Ectodermal cell (in vitro differentiated cells): ENCODE results near the gene ADAMTS3.

Source experiments
- H3K27ac ChIP-seq: 2 replicates; pipeline ENCODE4 v1.7.0; 2013; ENCODE audit warnings: mild to moderate bottlenecking, low read depth, low read length; ENCODE audit not compliant: insufficient read depth, poor library complexity, severe bottlenecking
- H3K27me3 ChIP-seq: 2 replicates; pipeline ENCODE4 v1.7.0; 2013; ENCODE audit warnings: mild to moderate bottlenecking, low read length; ENCODE audit not compliant: insufficient read depth, control insufficient read depth, poor library complexity, severe bottlenecking
- H3K36me3 ChIP-seq: one replicate; pipeline ENCODE4 v1.7.0; 2013; ENCODE audit warnings: low read length; ENCODE audit not compliant: control insufficient read depth, insufficient read depth
- H3K4me1 ChIP-seq: one replicate; pipeline ENCODE4 v1.7.0; 2013; ENCODE audit warnings: low read length; ENCODE audit not compliant: control insufficient read depth, insufficient read depth
- H3K4me3 ChIP-seq: 2 replicates; pipeline ENCODE4 v1.7.0; 2013; ENCODE audit warnings: low read depth, low read length, control low read depth; ENCODE audit not compliant: insufficient read depth
- H3K9me3 ChIP-seq: 2 replicates; pipeline ENCODE4 v1.7.0; 2013; ENCODE audit warnings: mild to moderate bottlenecking, low read length, moderate library complexity; ENCODE audit not compliant: control insufficient read depth
- WGBS, 2 experiments: methylation state at CpG; one replicate each; pipeline ENCODE4 v1.1.7; 2013; ENCODE audit warnings: missing lambda C conversion rate in 2 of 2; 5-methylcytosine and 5-hydroxymethylcytosine counted together

ADAMTS3 gene

GRCh38 chr4:72286185-72286584 lies 282.8 kb downstream of the ADAMTS3 start:
- WGBS, 2 experiments = 93 to 100% methylated on average over 1 of the region's 1 CpG
- Histone ChIP-seq H3K4me1 (no peaks in the 10 kb centered on the region), H3K36me3 (no peaks in the 10 kb centered on the region), H3K4me3 (no peak overlapping the region), H3K9me3 (no peaks in the 10 kb centered on the region), H3K27ac (no peak overlapping the region), H3K27me3 (no peaks in the 10 kb centered on the region)

- Histone ChIP-seq H3K27ac (no peak overlapping the region), H3K36me3 (no peaks in the 10 kb centered on the region), H3K4me1 (no peaks in the 10 kb centered on the region), H3K27me3 (no peaks in the 10 kb centered on the region), H3K9me3 (no peaks in the 10 kb centered on the region), H3K4me3 (no peak overlapping the region)
- WGBS, 2 experiments = 95 to 99% methylated on average over 3 of the region's 3 CpGs
Observed at GRCh38 chr4:72283357-72283756, 285.7 kb downstream of the ADAMTS3 start.

DNA sequence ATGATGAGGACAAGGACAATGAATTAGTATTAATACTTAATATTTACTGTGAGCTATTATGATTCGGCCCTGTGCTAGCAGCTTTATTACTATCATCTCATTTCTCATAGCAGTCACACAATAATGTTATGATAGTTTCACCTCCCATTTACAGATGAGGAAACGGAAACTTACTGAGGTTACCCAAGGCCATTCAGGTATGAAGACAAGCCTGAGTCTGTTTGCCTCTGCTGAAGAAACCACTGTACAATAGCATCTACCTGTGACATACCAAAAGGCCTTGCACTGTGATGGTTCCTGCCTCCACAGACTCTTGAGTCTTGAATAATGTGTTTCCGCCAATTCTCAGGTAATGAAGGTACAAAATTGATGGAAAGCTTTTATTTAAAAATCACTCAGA lies 288.8 kb downstream of the ADAMTS3 start:
- H3K4me3 ChIP-seq = no peak overlapping the region
- H3K27ac ChIP-seq = no peak overlapping the region
- no peaks in the 10 kb centered on the region for H3K27me3 ChIP-seq
- H3K4me1 ChIP-seq = no peaks in the 10 kb centered on the region
- H3K36me3 ChIP-seq = no peaks in the 10 kb centered on the region
- no peaks in the 10 kb centered on the region for H3K9me3 ChIP-seq
- 89 to 94% methylated on average over 2 to 3 of the region's 3 CpGs for WGBS, 2 experiments

DNA sequence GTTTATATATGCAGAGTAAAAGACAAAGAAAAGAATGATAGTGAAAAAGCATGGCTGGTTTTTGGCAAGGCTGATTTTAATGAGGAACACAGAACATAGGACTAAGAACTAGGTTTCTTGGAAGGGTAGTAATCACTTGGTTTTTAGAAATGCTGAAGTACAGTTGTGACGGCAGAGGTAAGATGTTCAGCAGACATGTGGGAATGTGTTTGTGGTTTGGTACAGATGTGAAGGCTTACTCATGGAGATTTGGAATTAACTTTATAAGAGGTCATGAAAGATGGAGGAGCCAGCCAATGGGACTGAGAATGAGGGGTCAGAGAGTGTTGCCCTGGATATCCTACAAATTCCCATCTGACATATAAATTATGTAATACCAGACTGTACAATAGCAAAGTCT lies 293.6 kb downstream of the ADAMTS3 start:
- Histone ChIP-seq H3K9me3 (no peaks in the 10 kb centered on the region), H3K27ac (no peak overlapping the region), H3K4me3 (no peak overlapping the region), H3K36me3 (no peaks in the 10 kb centered on the region), H3K27me3 (no peaks in the 10 kb centered on the region), H3K4me1 (no peaks in the 10 kb centered on the region)
- 91 to 100% methylated on average over 1 of the region's 1 CpG for WGBS, 2 experiments

DNA sequence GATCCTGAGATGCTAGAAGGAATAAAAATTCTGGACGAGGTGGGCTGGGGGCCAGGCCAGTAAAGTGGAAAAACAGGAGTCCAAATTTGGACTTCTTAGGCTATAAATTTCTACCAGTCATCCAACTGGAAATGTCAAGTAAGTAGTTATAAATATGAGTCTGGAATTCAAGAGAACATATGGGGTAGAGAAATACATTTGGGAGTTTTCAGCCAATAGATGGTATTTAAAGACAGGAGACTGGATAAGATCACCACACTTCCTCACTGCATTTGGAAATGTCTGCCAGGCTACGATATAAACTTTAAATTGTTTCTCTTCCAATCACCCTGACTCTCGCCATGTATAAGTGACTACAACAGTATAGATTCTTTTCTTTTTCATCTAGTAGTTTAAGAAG lies 294.8 kb downstream of the ADAMTS3 start:
- no peak overlapping the region for H3K27ac ChIP-seq
- H3K4me3 ChIP-seq = no peak overlapping the region
- no peaks in the 10 kb centered on the region for H3K36me3 ChIP-seq
- H3K9me3 ChIP-seq = no peaks in the 10 kb centered on the region
- WGBS, 2 experiments = 83 to 99% methylated on average over 2 to 3 of the region's 3 CpGs
- no peaks in the 10 kb centered on the region for H3K27me3 ChIP-seq
- H3K4me1 ChIP-seq = no peaks in the 10 kb centered on the region

DNA sequence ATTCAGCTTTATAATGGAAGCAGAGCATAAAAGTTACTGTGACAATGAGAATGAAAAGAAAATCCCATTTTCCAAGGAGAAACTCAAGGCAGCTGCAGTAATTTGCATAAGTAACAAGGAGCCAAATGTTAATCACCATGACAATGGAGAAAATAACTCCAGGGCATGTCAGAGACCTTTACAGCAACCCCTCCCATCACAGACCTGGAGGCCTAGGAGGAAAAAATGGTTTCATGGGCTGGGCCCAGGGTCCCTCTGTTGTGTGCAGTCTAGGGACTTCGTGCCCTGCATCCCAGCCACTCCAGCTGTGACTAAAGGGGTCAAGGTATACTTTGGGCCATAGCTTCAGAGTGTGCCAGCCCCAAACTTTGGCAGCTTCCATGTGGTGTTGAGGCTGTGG lies 313.8 kb downstream of the ADAMTS3 start:
- Histone ChIP-seq H3K4me1 (no peaks in the 10 kb centered on the region), H3K36me3 (no peaks in the 10 kb centered on the region), H3K27me3 (no peaks in the 10 kb centered on the region), H3K27ac (no peak overlapping the region), H3K9me3 (no peaks in the 10 kb centered on the region), H3K4me3 (no peak overlapping the region)
- WGBS, 2 experiments = 86 to 96% methylated on average over 1 of the region's 1 CpG

DNA sequence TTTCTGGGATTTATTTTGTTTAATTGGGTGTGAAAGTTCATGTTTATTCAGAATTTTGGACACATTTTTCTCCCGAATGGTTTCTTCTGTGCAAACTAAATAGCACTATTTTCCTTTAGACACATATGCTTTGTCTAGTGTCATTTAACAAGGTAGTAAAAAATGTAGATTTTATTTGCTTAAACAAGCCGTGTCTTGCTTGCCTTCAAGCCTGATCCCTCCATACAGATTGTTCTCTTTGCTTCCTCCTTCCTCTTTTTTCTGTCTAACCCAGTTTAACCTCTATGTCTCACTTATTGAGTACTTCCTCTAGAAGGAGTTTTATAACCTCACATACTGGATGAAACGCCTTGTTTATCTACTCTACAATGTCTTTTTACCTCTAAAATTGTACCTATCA lies 325.4 kb downstream of the ADAMTS3 start:
- no peaks in the 10 kb centered on the region for H3K9me3 ChIP-seq
- no peaks in the 10 kb centered on the region for H3K4me1 ChIP-seq
- no peak overlapping the region for H3K4me3 ChIP-seq
- WGBS, 2 experiments = 83 to 87% methylated on average over 2 of the region's 3 CpGs
- H3K27me3 ChIP-seq = no peaks in the 10 kb centered on the region
- no peaks in the 10 kb centered on the region for H3K36me3 ChIP-seq
- no peak overlapping the region for H3K27ac ChIP-seq

- H3K27me3 ChIP-seq = no peaks in the 10 kb centered on the region
- no peaks in the 10 kb centered on the region for H3K4me1 ChIP-seq
Observed at GRCh38 chr4:72239487-72240116, 329.4 kb downstream of the ADAMTS3 start.

More at GRCh38 chr4:72239487-72240116, 329.4 kb downstream of the ADAMTS3 start:
- H3K27ac ChIP-seq = no peak overlapping the region
- no peak overlapping the region for H3K4me3 ChIP-seq
- H3K36me3 ChIP-seq = no peaks in the 10 kb centered on the region
- no peaks in the 10 kb centered on the region for H3K9me3 ChIP-seq
